Esophagus squamous epithelium (tissue), 5 donors: ENCODE results near the gene KLC4. TPM values are rescaled to one million over a fixed set of nuclear protein-coding genes. Genes with fewer than 3 reads are reported as not detected.
A peak's percentile ranks its signal among the peaks of the same experiment; 100 is the strongest.

Experiments
- DNase-seq: peaks from one replicate; lab custom pipeline; 2025; lab: John Stamatoyannopoulos, UW
- H3K27ac ChIP-seq, 4 donors: fragments of 200-600 bp; sonication (generic); one replicate each; pipeline ENCODE4 v1.5.1; 2016 to 2019; ENCODE audit warnings: mild to moderate bottlenecking in 1 of 4
- H3K27me3 ChIP-seq, 4 donors: fragments of 200-600 bp; sonication (generic); 1 replicate in 3 of 4; 2 replicates in 1 of 4; pipeline versions ENCODE4 v1.5.1 to v1.6.0; 2017 to 2021; ENCODE audit warnings: antibody characterized with exemption in 1 of 4
- H3K36me3 ChIP-seq, 3 donors: fragments of 200-600 bp; sonication (generic); one replicate each; pipeline ENCODE4 v1.5.1; 2016 to 2019
- H3K4me1 ChIP-seq, 3 donors: fragments of 200-600 bp; sonication (generic); one replicate each; pipeline ENCODE4 v1.5.1; 2017 to 2019
- H3K4me3 ChIP-seq, 4 donors: fragments of 200-600 bp; sonication (generic); 1 replicate in 3 of 4; 2 replicates in 1 of 4; pipeline ENCODE4 v1.5.1; 2016 to 2019; ENCODE audit warnings: mild to moderate bottlenecking in 2 of 4, moderate library complexity in 1 of 4
- H3K9me3 ChIP-seq, 3 donors: fragments of 200-600 bp; sonication (generic); one replicate each; pipeline ENCODE4 v1.5.1; 2016 to 2019
- CTCF ChIP-seq, 6 experiments: fragments of 450-650 bp in 4 of 6; fragments of 200-600 bp in 2 of 6; sonication (generic) in 2 of 6; IDR thresholded peaks; one replicate each; pipeline ENCODE4 v1.5.1; 2016 to 2019; ENCODE audit warnings: antibody characterized with exemption in 6 of 6, mild to moderate bottlenecking in 4 of 6, moderate library complexity in 4 of 6
- POLR2A ChIP-seq, 4 donors: fragments of 450-650 bp; IDR thresholded peaks; one replicate each; pipeline ENCODE4 v1.6.1; 2017; ENCODE audit warnings: antibody characterized with exemption in 4 of 4, mild to moderate bottlenecking in 4 of 4, moderate library complexity in 3 of 4
- WGBS, 2 donors: methylation state at CpG; one replicate each; pipeline ENCODE4 v1.1.5; 2018; 5-methylcytosine and 5-hydroxymethylcytosine counted together
- intact Hi-C: fragments of 100-400 bp; cut with DNase I; formaldehyde crosslinking; loops from one replicate; pipeline ENCODE4 v1.15.0; 2022
- total RNA-seq, 4 donors: library from RNA; depleted of rRNA; stranded (reverse); fragments of >200 nt; gene quantifications; one replicate each; pipeline ENCODE4 v1.1.0, GENCODE V29; 2016
- donor health status: DM: yes; HTN: yes; CAD: no.

The KLC4 gene
- total RNA-seq, 4 donors from 2014 or later, result 4.5 to 15.8 (median 9.4) TPM

GRCh38 chr6:43060034-43060754 lies 763 bp downstream of the KLC4 start:
- TF ChIP-seq CTCF (IDR thresholded peaks at IDR 0.05) (no peak), POLR2A (IDR thresholded peaks at IDR 0.05) (no peak)
- Histone ChIP-seq H3K4me3 (peak overlapping the region; percentile 83 to 97 (median 90)), H3K27ac (peak overlapping the region; percentile 89 to 97 (median 94)), H3K9me3 (no peaks in the 10 kb centered on the region), H3K36me3 (peaks cover 0 to 63% (median 4%) of the 10 kb centered on the region in 3 donors), H3K27me3 (no peaks in the 10 kb centered on the region), H3K4me1 (peaks cover 12 to 37% (median 19%) of the 10 kb centered on the region in 3 donors)
- DNase-seq, result no peak
- WGBS, 2 donors, result 5 to 17% methylated on average over 7 to 13 of the region's 15 CpGs
- intact Hi-C loops, result loop anchor here (10.0 kb wide), 1 partner anchor 95 kb away; the partner anchor contains the start of gene GNMT

- whole genome bisulfite sequencing, 2 donors, result 79 to 84% methylated on average over 6 to 7 of the region's 12 CpGs
- no peaks in the 10 kb centered on the region for H3K9me3 ChIP-seq
- H3K27me3 ChIP-seq, result no peaks in the 10 kb centered on the region
- intact Hi-C loops, result loop anchor here (10.0 kb wide), 1 partner anchor 96 kb away; the partner anchor contains the start of gene GNMT
- H3K4me1 ChIP-seq, result peaks cover 12 to 37% (median 19%) of the 10 kb centered on the region in 3 donors
- H3K27ac ChIP-seq, result peak overlapping the region in 2 of 4 donors; percentile 95 to 97
- H3K4me3 ChIP-seq, result peak overlapping the region in 2 of 4 donors; percentile 87 to 97
- no peak for DNase-seq
- no peak for TF ChIP-seq CTCF (IDR thresholded peaks at IDR 0.05)
- TF ChIP-seq POLR2A (IDR thresholded peaks at IDR 0.05), result no peak
- H3K36me3 ChIP-seq, result peaks cover 0 to 63% (median under 1%) of the 10 kb centered on the region in 3 donors
Measured at GRCh38 chr6:43060755-43061633, 1.6 kb downstream of the KLC4 start.

- H3K4me1 ChIP-seq, result peaks cover 12 to 37% (median 19%) of the 10 kb centered on the region in 3 donors
- H3K9me3 ChIP-seq, result no peaks in the 10 kb centered on the region
- H3K36me3 ChIP-seq, result peaks cover 0 to 63% (median 0%) of the 10 kb centered on the region in 3 donors
- 63 to 69% methylated on average over 2 of the region's 2 CpGs for WGBS, 2 donors
- DNase-seq, result no peak
- H3K27me3 ChIP-seq, result no peaks in the 10 kb centered on the region
- no peak overlapping the region for H3K27ac ChIP-seq
- no peak overlapping the region for H3K4me3 ChIP-seq
- intact Hi-C loops, result loop anchor here (10.0 kb wide), 1 partner anchor 97 kb away; the partner anchor contains the start of gene GNMT
- TF ChIP-seq CTCF (IDR thresholded peaks at IDR 0.05), result no peak
- TF ChIP-seq POLR2A (IDR thresholded peaks at IDR 0.05), result no peak
Measured at GRCh38 chr6:43061861-43062260, 2.4 kb downstream of the KLC4 start.

- DNase-seq, result no peak
- Histone ChIP-seq H3K4me3 (no peak overlapping the region), H3K27me3 (no peaks in the 10 kb centered on the region), H3K9me3 (no peaks in the 10 kb centered on the region), H3K27ac (no peak overlapping the region), H3K4me1 (peaks cover 12 to 30% (median 19%) of the 10 kb centered on the region in 3 donors), H3K36me3 (peaks cover 0 to 60% (median 0%) of the 10 kb centered on the region in 3 donors)
- TF ChIP-seq CTCF (IDR thresholded peaks at IDR 0.05) (no peak), POLR2A (IDR thresholded peaks at IDR 0.05) (no peak)
- intact Hi-C loops, result loop anchor here (10.0 kb wide), 1 partner anchor 98 kb away; the partner anchor contains the start of gene GNMT
- WGBS, 2 donors, result 89 to 94% methylated on average over 7 to 12 of the region's 12 CpGs
Measured at GRCh38 chr6:43062818-43063217, 3.4 kb downstream of the KLC4 start.
